ENCODE measurements around the gene FUCA2.
"Not testable (repeated sequence)": the region's sequence is repeated elsewhere in the genome, so short reads cannot be mapped to it uniquely, and the experiment has no call there.

The FUCA2 gene

DNA sequence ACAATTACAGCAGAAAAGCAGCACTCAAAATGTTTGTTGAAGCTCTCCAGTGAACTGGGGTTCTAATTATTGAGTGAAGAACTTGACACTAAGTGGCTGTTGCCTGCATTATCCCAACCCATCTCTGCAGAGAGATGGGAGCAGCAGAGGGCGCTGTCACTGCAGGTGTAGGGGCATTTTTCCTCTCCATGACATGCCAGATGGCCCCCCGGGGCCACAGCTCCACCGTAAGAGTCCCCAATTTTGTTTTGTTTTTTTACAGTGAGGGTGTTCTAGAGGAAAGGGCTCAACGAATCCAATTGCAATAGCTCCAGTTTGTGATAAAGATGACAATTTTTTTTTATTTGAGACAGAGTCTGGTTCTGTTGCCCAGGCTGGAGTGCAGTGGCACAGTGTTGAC is 1.9 kb upstream of the FUCA2 start:
- no peaks in the 10 kb centered on the region for H3K27me3 ChIP-seq (replicated peaks)
- no peak for DNase-seq
- no peak overlapping the region for H3K4me3 ChIP-seq (ENCODE audit: low read depth, low read length)
- TF ChIP-seq, protein P1, sequence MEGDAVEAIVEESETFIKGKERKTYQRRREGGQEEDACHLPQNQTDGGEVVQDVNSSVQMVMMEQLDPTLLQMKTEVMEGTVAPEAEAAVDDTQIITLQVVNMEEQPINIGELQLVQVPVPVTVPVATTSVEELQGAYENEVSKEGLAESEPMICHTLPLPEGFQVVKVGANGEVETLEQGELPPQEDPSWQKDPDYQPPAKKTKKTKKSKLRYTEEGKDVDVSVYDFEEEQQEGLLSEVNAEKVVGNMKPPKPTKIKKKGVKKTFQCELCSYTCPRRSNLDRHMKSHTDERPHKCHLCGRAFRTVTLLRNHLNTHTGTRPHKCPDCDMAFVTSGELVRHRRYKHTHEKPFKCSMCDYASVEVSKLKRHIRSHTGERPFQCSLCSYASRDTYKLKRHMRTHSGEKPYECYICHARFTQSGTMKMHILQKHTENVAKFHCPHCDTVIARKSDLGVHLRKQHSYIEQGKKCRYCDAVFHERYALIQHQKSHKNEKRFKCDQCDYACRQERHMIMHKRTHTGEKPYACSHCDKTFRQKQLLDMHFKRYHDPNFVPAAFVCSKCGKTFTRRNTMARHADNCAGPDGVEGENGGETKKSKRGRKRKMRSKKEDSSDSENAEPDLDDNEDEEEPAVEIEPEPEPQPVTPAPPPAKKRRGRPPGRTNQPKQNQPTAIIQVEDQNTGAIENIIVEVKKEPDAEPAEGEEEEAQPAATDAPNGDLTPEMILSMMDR (IDR thresholded peaks at IDR 0.05; ENCODE audit: low read depth, low read length, missing control alignments), result peak; percentile 64
- no peaks in the 10 kb centered on the region for H3K36me3 ChIP-seq (replicated peaks)
- in situ Hi-C loops (cut with HindIII; ENCODE audit: low pct_ligation_motif_present, low sequenced_read_pairs), result no loop called here
- H3K27ac ChIP-seq, result no peak overlapping the region

DNA sequence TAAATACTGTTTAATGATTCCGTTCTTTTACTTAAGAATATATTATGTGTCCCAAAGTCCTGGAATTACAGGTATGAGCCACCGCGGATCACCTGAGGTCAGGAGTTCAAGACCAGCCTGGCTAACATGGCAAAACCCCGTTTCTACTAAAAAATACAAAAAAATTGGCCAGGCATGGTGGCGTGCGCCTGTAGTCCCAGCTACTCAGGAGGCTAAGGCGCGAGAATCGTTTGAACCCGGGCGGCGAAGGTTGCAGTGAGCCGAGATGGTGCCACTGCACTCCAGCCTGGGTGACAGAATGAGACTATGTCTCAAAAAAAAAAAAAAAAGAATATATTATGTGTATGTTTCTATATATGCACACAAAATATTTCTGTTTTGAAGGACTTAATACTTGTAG is 1.2 kb downstream of the FUCA2 start:
- H3K27me3 ChIP-seq (replicated peaks); in situ Hi-C loops (cut with HindIII; ENCODE audit: low pct_ligation_motif_present, low sequenced_read_pairs); DNase-seq; H3K27ac ChIP-seq; H3K36me3 ChIP-seq (replicated peaks): not testable (repeated sequence)
- peak overlapping the region; percentile 68 for H3K4me3 ChIP-seq (ENCODE audit: low read depth, low read length)

DNA sequence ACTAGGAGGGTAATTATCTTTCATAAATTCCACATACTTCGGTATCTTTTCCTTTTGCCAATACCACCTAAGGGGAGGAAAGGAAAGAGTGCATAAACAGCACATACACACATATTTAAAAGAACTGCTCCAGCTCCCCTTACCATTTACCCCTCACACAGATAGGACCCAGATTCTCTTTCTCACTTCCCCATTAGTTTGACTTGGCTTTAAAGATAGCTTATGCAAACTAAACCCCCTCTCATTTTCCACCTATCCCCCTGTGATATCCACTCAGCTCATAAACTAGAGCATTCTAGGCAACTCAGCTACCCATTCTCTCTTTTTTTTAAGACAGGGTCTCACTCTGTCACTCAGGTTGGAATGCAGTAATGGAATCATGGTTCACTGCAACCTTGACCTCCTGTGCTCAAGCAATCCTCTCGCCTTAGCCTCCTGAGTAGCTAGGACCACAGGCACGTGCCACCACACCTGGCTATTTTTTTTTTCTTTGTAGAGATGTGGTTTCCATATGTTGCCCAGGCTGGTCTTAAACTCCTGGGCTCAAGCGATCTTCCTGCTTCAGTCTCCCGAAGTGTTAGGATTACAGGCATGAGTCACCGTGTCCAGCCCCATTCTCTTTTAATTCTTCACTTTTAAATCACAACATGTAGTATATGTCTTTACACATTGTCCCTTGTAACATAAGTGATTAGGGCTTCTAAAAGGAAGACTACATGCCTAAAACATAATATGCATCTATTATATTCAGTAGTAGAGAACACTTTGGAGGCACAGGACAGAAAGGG is 4.0 kb downstream of the FUCA2 start:
- TF ChIP-seq, protein P1 (IDR thresholded peaks at IDR 0.05; ENCODE audit: low read depth, low read length, missing control alignments), result no peak
- Histone ChIP-seq H3K36me3 (replicated peaks) (no peaks in the 10 kb centered on the region), H3K27me3 (replicated peaks) (no peaks in the 10 kb centered on the region), H3K4me3 (ENCODE audit: low read depth, low read length) (no peak overlapping the region), H3K27ac (no peak overlapping the region)
- in situ Hi-C loops (cut with HindIII; ENCODE audit: low pct_ligation_motif_present, low sequenced_read_pairs), result no loop called here
- DNase-seq, result no peak

DNA sequence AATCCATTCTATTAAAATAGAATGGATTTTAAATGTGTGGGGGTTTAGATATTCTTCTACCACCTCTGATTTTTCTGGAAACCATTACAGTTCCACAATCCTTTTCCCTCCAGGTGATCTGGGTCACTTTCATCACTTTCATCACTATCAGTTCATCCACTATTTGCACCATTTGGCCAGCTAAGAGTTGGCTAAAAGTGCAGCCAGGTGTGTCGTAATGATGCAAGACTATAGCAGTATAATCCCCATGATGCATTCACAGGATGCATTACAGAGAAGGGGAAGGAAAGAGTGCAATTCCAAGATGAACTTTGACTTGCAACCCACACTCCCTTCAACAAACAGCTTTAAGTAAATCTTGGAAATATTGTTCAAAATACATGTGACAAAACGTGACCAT is 4.9 kb downstream of the FUCA2 start:
- TF ChIP-seq, protein P1 (IDR thresholded peaks at IDR 0.05; ENCODE audit: low read depth, low read length, missing control alignments), result no peak
- in situ Hi-C loops (cut with HindIII; ENCODE audit: low pct_ligation_motif_present, low sequenced_read_pairs), result no loop called here
- no peak for DNase-seq
- Histone ChIP-seq H3K4me3 (ENCODE audit: low read depth, low read length) (no peak overlapping the region), H3K36me3 (replicated peaks) (peaks cover 2% of the 10 kb centered on the region), H3K27me3 (replicated peaks) (no peaks in the 10 kb centered on the region), H3K27ac (no peak overlapping the region)

DNA sequence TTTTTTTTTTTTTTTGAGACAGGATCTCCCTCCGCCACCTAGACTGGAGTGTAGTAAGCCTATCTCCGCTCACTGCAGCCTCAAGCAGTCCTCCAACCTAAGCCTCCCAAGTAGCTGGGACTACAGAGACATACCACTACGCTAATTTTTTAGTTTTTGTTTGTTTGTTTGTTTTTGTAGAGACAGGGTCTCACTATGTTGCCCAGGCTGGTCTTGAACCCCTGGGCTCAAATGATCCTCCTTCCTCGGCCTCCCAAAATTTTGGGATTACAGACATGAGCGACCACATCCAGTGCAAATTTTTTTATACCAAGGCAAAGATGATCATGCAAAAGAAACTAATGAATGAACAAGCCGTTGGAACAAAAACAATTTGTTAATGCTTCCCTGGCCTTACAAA is 5.3 kb downstream of the FUCA2 start:
- no peak for DNase-seq
- TF ChIP-seq, protein P1 (IDR thresholded peaks at IDR 0.05; ENCODE audit: low read depth, low read length, missing control alignments), result no peak
- H3K27ac ChIP-seq, result no peak overlapping the region
- in situ Hi-C loops (cut with HindIII; ENCODE audit: low pct_ligation_motif_present, low sequenced_read_pairs), result no loop called here
- no peaks in the 10 kb centered on the region for H3K27me3 ChIP-seq (replicated peaks)
- peaks cover 2% of the 10 kb centered on the region for H3K36me3 ChIP-seq (replicated peaks)
- H3K4me3 ChIP-seq (ENCODE audit: low read depth, low read length), result no peak overlapping the region

DNA sequence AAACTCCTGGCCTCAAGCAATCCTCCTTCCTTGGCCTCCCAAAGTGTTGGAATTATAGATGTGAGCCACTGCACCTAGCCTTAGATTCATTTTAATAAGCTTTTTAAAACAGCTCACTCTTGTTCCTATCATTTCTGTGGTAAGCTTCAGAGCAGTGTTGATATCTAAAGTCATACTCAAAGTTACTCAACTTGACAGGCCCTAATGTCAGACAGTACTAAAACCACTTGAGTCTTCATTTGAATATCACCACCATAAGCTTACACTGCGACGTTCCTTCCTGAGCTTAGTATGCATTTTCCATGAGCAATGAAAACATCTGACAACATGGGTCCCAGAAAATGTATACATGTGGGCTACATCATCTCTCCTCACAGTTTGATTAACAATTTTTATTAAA is 6.0 kb downstream of the FUCA2 start:
- no peak for DNase-seq
- TF ChIP-seq, protein P1 (IDR thresholded peaks at IDR 0.05; ENCODE audit: low read depth, low read length, missing control alignments), result no peak
- H3K4me3 ChIP-seq (ENCODE audit: low read depth, low read length), result no peak overlapping the region
- H3K27ac ChIP-seq, result no peak overlapping the region
- in situ Hi-C loops (cut with HindIII; ENCODE audit: low pct_ligation_motif_present, low sequenced_read_pairs), result no loop called here
- H3K36me3 ChIP-seq (replicated peaks), result peaks cover 2% of the 10 kb centered on the region
- no peaks in the 10 kb centered on the region for H3K27me3 ChIP-seq (replicated peaks)

Data from brain microvascular endothelial cell (primary cell).